ENCODE results near the gene CFAP299.

Gene CFAP299

GRCh38 chr4:80608281-80608980, 272.9 kb downstream of the CFAP299 start:
- Histone ChIP-seq H3K79me1 (ENCODE audit: low read length) (no peaks in the 10 kb centered on the region), H4K8ac (ENCODE audit: low read depth, low read length) (no peak overlapping the region), H2AK5ac (ENCODE audit: low read length) (no peak overlapping the region), H3K23ac (ENCODE audit: low read length) (no peak overlapping the region), H3K4me1 (ENCODE audit: control insufficient read depth, low read depth, low read length) (no peaks in the 10 kb centered on the region), H3K27ac (ENCODE audit: low read depth, low read length) (no peak overlapping the region), H2BK15ac (replicated peaks; ENCODE audit: low read depth) (no peak overlapping the region), H3K9ac (ENCODE audit: low read length) (no peak overlapping the region), H2BK5ac (ENCODE audit: low read length) (no peak overlapping the region), H3K79me2 (ENCODE audit: control insufficient read depth, insufficient read depth, low read length) (no peaks in the 10 kb centered on the region), H3K4me2 (ENCODE audit: low read length) (no peak overlapping the region), H3K27me3 (ENCODE audit: insufficient read depth, low read length, poor library complexity) (no peaks in the 10 kb centered on the region), H3K56ac (ENCODE audit: low read length) (no peak overlapping the region), H3K18ac (ENCODE audit: low read length) (no peak overlapping the region), H2BK120ac (ENCODE audit: low read depth, low read length) (no peak overlapping the region), H4K5ac (ENCODE audit: low read length) (no peak overlapping the region), H3K4ac (ENCODE audit: low read depth, low read length) (no peak overlapping the region), H3K4me3 (ENCODE audit: low read length) (no peak overlapping the region), H3K36me3 (ENCODE audit: control insufficient read depth, insufficient read depth, low read length) (no peaks in the 10 kb centered on the region)
- WGBS (ENCODE audit: extremely low coverage, insufficient coverage, low lambda C conversion rate), result no CpG with 5 or more reads among the region's 3 CpGs
- DNase-seq, result no peak

DNA sequence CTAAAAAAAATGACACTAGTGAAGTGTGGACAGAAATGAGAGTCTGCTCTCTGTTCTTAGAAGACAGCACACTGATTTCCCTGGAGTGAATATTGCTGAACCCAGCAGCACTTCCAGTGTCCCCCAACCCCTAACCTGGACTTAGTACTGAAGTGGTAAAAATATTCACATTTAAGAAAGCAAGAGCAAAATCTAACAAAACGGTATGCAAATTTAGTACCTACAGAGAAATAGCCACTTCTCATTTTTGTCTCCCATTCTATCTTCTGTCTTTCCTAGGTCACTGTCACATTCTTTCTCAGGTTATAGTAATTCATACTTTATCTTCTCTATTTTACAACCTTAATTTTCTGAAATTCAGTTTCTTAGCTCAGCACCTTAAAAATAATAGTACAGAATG, 274.7 kb downstream of the CFAP299 start:
- no peak overlapping the region for H3K56ac ChIP-seq (ENCODE audit: low read length)
- no peak for DNase-seq
- no peak overlapping the region for H3K27ac ChIP-seq (ENCODE audit: low read depth, low read length)
- H3K23ac ChIP-seq (ENCODE audit: low read length), result no peak overlapping the region
- H3K4me3 ChIP-seq (ENCODE audit: low read length), result no peak overlapping the region
- no peak overlapping the region for H4K5ac ChIP-seq (ENCODE audit: low read length)
- no peaks in the 10 kb centered on the region for H3K36me3 ChIP-seq (ENCODE audit: control insufficient read depth, insufficient read depth, low read length)
- no peak overlapping the region for H2BK120ac ChIP-seq (ENCODE audit: low read depth, low read length)
- H3K4me1 ChIP-seq (ENCODE audit: control insufficient read depth, low read depth, low read length), result no peaks in the 10 kb centered on the region
- no peak overlapping the region for H3K4me2 ChIP-seq (ENCODE audit: low read length)
- no peaks in the 10 kb centered on the region for H3K79me2 ChIP-seq (ENCODE audit: control insufficient read depth, insufficient read depth, low read length)
- H2BK15ac ChIP-seq (replicated peaks; ENCODE audit: low read depth), result no peak overlapping the region
- no peak overlapping the region for H4K8ac ChIP-seq (ENCODE audit: low read depth, low read length)
- H2AK5ac ChIP-seq (ENCODE audit: low read length), result no peak overlapping the region
- no peak overlapping the region for H3K9ac ChIP-seq (ENCODE audit: low read length)
- H3K27me3 ChIP-seq (ENCODE audit: insufficient read depth, low read length, poor library complexity), result no peaks in the 10 kb centered on the region
- no CpG with 5 or more reads among the region's 1 CpG for whole genome bisulfite sequencing (ENCODE audit: extremely low coverage, insufficient coverage, low lambda C conversion rate)
- H3K79me1 ChIP-seq (ENCODE audit: low read length), result no peaks in the 10 kb centered on the region
- H3K18ac ChIP-seq (ENCODE audit: low read length), result no peak overlapping the region
- H3K4ac ChIP-seq (ENCODE audit: low read depth, low read length), result no peak overlapping the region
- H2BK5ac ChIP-seq (ENCODE audit: low read length), result no peak overlapping the region

GRCh38 chr4:80610845-80611677, 275.5 kb downstream of the CFAP299 start:
- Histone ChIP-seq H3K79me2 (ENCODE audit: control insufficient read depth, insufficient read depth, low read length) (no peaks in the 10 kb centered on the region), H3K56ac (ENCODE audit: low read length) (no peak overlapping the region), H2BK15ac (replicated peaks; ENCODE audit: low read depth) (no peak overlapping the region), H4K8ac (ENCODE audit: low read depth, low read length) (no peak overlapping the region), H3K9ac (ENCODE audit: low read length) (no peak overlapping the region), H3K36me3 (ENCODE audit: control insufficient read depth, insufficient read depth, low read length) (no peaks in the 10 kb centered on the region), H3K79me1 (ENCODE audit: low read length) (no peaks in the 10 kb centered on the region), H3K4ac (ENCODE audit: low read depth, low read length) (no peak overlapping the region), H3K4me2 (ENCODE audit: low read length) (no peak overlapping the region), H3K23ac (ENCODE audit: low read length) (no peak overlapping the region), H2BK5ac (ENCODE audit: low read length) (no peak overlapping the region), H3K18ac (ENCODE audit: low read length) (no peak overlapping the region), H4K5ac (ENCODE audit: low read length) (no peak overlapping the region), H3K27me3 (ENCODE audit: insufficient read depth, low read length, poor library complexity) (no peaks in the 10 kb centered on the region), H2AK5ac (ENCODE audit: low read length) (no peak overlapping the region), H3K4me3 (ENCODE audit: low read length) (no peak overlapping the region), H3K4me1 (ENCODE audit: control insufficient read depth, low read depth, low read length) (no peaks in the 10 kb centered on the region), H3K27ac (ENCODE audit: low read depth, low read length) (no peak overlapping the region), H2BK120ac (ENCODE audit: low read depth, low read length) (no peak overlapping the region)
- DNase-seq, result no peak
- WGBS (ENCODE audit: extremely low coverage, insufficient coverage, low lambda C conversion rate), result no CpG with 5 or more reads among the region's 3 CpGs

GRCh38 chr4:80611678-80611979, 276.1 kb downstream of the CFAP299 start:
- Histone ChIP-seq H3K27ac (ENCODE audit: low read depth, low read length) (no peak overlapping the region), H2BK5ac (ENCODE audit: low read length) (no peak overlapping the region)

DNA sequence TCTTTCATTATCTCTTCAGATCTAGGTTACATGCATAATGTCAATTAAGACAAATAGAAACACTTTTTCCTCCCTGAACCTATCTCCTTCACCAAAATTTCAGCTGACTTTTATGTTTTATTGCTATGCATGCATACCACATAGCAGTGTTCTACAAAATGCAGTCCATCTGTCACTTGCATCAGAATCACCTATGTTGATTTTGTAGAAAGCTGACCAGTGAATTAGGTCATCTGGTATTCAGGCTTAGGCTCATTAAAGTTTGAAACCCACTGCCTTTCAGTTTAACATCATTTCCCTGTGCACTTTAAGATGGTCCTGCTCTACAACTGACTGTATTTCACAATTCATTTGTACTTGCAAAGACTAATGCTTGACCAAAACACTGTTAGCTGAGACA, 277.9 kb downstream of the CFAP299 start:
- no peak overlapping the region for H3K23ac ChIP-seq (ENCODE audit: low read length)
- H3K56ac ChIP-seq (ENCODE audit: low read length), result no peak overlapping the region
- no peak overlapping the region for H3K4ac ChIP-seq (ENCODE audit: low read depth, low read length)
- no peak overlapping the region for H4K8ac ChIP-seq (ENCODE audit: low read depth, low read length)
- H3K79me2 ChIP-seq (ENCODE audit: control insufficient read depth, insufficient read depth, low read length), result no peaks in the 10 kb centered on the region
- H3K79me1 ChIP-seq (ENCODE audit: low read length), result no peaks in the 10 kb centered on the region
- no peak overlapping the region for H2BK5ac ChIP-seq (ENCODE audit: low read length)
- no peak overlapping the region for H3K4me3 ChIP-seq (ENCODE audit: low read length)
- no peak overlapping the region for H3K9ac ChIP-seq (ENCODE audit: low read length)
- no peaks in the 10 kb centered on the region for H3K4me1 ChIP-seq (ENCODE audit: control insufficient read depth, low read depth, low read length)
- no peaks in the 10 kb centered on the region for H3K27me3 ChIP-seq (ENCODE audit: insufficient read depth, low read length, poor library complexity)
- no peak overlapping the region for H3K4me2 ChIP-seq (ENCODE audit: low read length)
- no peak overlapping the region for H2BK15ac ChIP-seq (replicated peaks; ENCODE audit: low read depth)
- no peak for DNase-seq
- H4K5ac ChIP-seq (ENCODE audit: low read length), result no peak overlapping the region
- no peaks in the 10 kb centered on the region for H3K36me3 ChIP-seq (ENCODE audit: control insufficient read depth, insufficient read depth, low read length)
- no peak overlapping the region for H2BK120ac ChIP-seq (ENCODE audit: low read depth, low read length)
- no peak overlapping the region for H3K18ac ChIP-seq (ENCODE audit: low read length)
- H2AK5ac ChIP-seq (ENCODE audit: low read length), result no peak overlapping the region
- H3K27ac ChIP-seq (ENCODE audit: low read depth, low read length), result no peak overlapping the region

More at GRCh38 chr4:80611678-80611979, 276.1 kb downstream of the CFAP299 start:
- no peak overlapping the region for H2BK120ac ChIP-seq (ENCODE audit: low read depth, low read length)
- no peaks in the 10 kb centered on the region for H3K79me1 ChIP-seq (ENCODE audit: low read length)
- no peaks in the 10 kb centered on the region for H3K4me1 ChIP-seq (ENCODE audit: control insufficient read depth, low read depth, low read length)
- DNase-seq, result no peak
- no peaks in the 10 kb centered on the region for H3K36me3 ChIP-seq (ENCODE audit: control insufficient read depth, insufficient read depth, low read length)
- no peaks in the 10 kb centered on the region for H3K27me3 ChIP-seq (ENCODE audit: insufficient read depth, low read length, poor library complexity)
- H3K4me2 ChIP-seq (ENCODE audit: low read length), result no peak overlapping the region
- no peak overlapping the region for H4K8ac ChIP-seq (ENCODE audit: low read depth, low read length)
- H2AK5ac ChIP-seq (ENCODE audit: low read length), result no peak overlapping the region
- no peak overlapping the region for H3K9ac ChIP-seq (ENCODE audit: low read length)
- no peak overlapping the region for H3K56ac ChIP-seq (ENCODE audit: low read length)
- no peak overlapping the region for H3K23ac ChIP-seq (ENCODE audit: low read length)
- no peaks in the 10 kb centered on the region for H3K79me2 ChIP-seq (ENCODE audit: control insufficient read depth, insufficient read depth, low read length)
- no peak overlapping the region for H2BK15ac ChIP-seq (replicated peaks; ENCODE audit: low read depth)
- no peak overlapping the region for H3K4ac ChIP-seq (ENCODE audit: low read depth, low read length)
- no peak overlapping the region for H3K4me3 ChIP-seq (ENCODE audit: low read length)
- H3K18ac ChIP-seq (ENCODE audit: low read length), result no peak overlapping the region
- no CpG with 5 or more reads among the region's 2 CpGs for WGBS (ENCODE audit: extremely low coverage, insufficient coverage, low lambda C conversion rate)
- H4K5ac ChIP-seq (ENCODE audit: low read length), result no peak overlapping the region

Measured in mesendoderm (in vitro differentiated cells).